ENCODE results near the gene GRN. TPM values are rescaled to one million over a fixed set of nuclear protein-coding genes. Genes with fewer than 3 reads are reported as not detected.
"Not testable (repeated sequence)": the region's sequence is repeated elsewhere in the genome, so short reads cannot be mapped to it uniquely, and the experiment has no call there.

GRN gene
- total RNA-seq, 2 donors from 2014 or later: 439 to 572 TPM

DNA sequence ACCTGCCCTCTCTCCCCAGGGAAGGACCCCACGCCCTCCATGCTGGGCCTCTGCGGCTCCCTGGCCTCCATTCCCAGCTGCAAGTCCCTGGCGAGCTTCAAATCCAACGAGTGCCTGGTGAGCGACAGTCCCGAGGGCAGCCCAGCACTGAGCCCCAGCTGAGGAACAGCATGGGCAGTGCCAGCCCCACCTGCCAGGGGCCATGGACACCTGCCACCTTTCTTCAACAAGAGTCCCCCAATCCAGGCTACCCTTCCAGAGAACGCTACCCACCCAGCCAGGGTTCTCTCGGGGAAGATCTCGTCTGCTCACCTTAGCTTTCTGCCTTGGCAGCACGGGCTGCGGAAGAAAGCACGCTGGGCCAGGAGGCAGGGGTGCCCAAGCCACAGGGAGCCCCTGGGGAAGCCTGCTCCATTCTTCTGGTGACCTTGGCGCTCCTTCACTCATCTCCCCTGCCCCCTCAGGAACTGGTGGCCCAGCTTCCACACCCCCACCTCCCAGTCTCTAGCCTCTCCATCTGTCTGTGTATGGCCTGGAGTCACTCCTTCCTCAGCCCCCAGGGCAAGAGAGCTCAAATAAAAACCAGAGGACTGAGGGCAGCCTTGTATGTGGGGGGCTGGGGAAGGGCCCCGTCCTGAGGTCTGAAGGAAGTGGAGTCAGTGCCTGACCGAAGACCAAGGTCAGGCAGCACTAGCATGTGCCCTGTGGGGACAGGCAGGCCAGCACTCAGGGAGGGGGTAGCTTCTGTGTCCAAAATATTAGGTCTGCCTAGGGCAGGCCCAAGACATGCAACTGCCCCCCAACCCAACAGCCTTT, 26.8 kb upstream of the GRN start:
- intact Hi-C loops (cut with DNase I, micrococcal nuclease): no loop called here
- DNase-seq: no peak
- ATAC-seq: peak; percentile 17

DNA sequence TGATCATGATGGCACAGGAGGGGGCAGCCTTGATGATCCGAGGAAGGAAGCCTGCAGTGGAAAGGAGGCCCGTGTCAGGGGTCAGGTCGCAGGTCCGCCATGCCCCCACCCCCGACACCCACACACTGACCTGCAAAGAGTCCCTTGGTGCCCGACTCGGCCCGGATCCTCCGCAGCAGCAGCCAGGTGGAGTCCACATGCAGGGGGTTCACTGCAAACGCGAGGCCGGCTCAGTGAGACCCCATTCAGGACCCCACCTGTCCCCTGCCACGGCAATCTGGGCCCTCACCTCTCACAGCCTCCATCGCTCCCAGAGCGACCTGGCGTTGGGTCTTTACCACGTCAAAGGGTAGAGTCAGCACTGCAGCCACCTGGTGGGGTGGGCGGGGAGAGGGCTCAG, 25.0 kb upstream of the GRN start:
- DNase-seq (no peak), ATAC-seq (no peak)
- intact Hi-C loops (cut with DNase I, micrococcal nuclease): loop anchor here in 1 of 2 donors (5.0 kb wide), 1 partner anchor 108 kb away; no protein-coding TSS in a partner anchor

- DNase-seq: no peak
- intact Hi-C loops (cut with DNase I, micrococcal nuclease): loop anchor here in 1 of 2 donors (5.0 kb wide), 1 partner anchor 109 kb away; no protein-coding TSS in a partner anchor
- ATAC-seq: no peak
Observed at GRCh38 chr17:44321246-44322120, 23.6 kb upstream of the GRN start.

GRCh38 chr17:44322236-44322895, 22.7 kb upstream of the GRN start:
- no peak for DNase-seq
- no peak for ATAC-seq
- intact Hi-C loops (cut with DNase I, micrococcal nuclease): loop anchor here in 1 of 2 donors (5.0 kb wide), 1 partner anchor 110 kb away; no protein-coding TSS in a partner anchor

GRCh38 chr17:44323359-44324091, 21.6 kb upstream of the GRN start:
- DNase-seq (peak in 1 of 2 donors; percentile 40), ATAC-seq (peak; percentile 1)
- intact Hi-C loops (cut with DNase I, micrococcal nuclease): loop anchor here in 1 of 2 donors (5.0 kb wide), 1 partner anchor 111 kb away; no protein-coding TSS in a partner anchor

DNA sequence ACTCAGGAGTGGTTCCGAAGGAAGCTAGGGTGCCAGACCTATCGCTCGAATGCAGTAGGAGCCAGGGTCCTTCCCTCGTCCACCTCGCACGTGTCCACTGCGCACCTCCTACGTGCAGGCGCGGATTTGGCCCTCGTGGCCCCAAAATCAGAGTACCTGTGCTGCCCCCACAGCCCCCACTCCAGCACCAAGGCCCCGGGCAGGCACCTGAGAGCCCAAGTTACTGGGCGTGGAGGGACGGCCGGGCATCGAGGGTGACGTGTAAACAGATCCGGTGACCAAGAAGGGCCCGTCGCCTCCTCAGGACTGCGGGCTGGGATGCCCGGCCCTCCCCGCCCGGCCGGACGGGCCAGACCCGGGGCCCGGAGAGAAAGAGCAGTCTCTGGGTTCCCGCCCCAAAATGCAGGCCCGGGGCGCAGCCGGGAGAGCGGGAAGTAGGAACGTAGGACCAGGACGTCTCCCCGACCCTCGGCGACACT, 21.0 kb upstream of the GRN start:
- intact Hi-C loops (cut with DNase I, micrococcal nuclease): loop anchor here in 1 of 2 donors (5.0 kb wide), 1 partner anchor 112 kb away; no protein-coding TSS in a partner anchor
- peak in 1 of 2 donors; percentile 54 for DNase-seq
- peak; percentile 27 for ATAC-seq

DNA sequence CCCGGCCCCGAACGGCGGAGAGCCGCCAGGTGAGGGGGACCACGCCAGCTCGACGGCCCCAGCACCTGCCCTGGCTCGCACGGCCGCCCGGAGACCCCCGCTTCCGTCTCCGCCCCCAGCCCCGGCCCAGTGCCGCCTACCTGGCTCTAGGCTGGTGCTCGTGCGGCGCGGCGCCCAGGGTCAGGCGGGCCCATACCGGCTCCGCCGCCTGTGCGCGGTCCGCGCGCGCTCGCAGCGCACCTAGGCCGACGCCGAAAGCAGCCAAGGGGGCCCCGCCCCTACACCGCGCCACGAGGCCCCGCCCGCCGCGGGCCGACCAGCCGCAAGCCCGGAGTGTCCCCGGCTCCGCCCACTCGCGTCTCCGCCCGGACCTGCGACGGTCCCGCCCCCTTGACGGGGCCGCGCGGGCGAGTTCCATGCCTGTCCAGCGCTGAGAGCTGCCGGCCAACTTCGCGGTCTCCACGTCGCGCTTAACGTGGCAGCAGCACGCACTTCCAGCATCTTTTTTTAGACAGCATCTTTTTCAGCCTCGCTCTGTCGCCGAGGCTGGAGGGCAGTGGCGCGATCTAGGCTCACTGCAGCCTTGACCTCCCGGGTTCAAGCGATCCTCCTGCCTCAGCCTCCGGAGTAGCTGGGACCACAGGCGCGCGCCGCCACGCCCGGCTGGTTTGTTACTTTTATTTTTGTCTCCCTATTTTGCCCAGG, 20.4 kb upstream of the GRN start, which contains the start of gene SLC25A39:
SLC25A39 (minus strand) TSS at position 253 of the 705 bp plus-strand sequence. CDS start 1,261 bp downstream, outside the sequence.
- DNase-seq (peak; percentile 92 to 95), ATAC-seq (peak; percentile 76)
- intact Hi-C loops (cut with DNase I, micrococcal nuclease): loop anchor here (5.0 kb wide), 2 partner anchors 102 to 112 kb away; no protein-coding TSS in a partner anchor

DNA sequence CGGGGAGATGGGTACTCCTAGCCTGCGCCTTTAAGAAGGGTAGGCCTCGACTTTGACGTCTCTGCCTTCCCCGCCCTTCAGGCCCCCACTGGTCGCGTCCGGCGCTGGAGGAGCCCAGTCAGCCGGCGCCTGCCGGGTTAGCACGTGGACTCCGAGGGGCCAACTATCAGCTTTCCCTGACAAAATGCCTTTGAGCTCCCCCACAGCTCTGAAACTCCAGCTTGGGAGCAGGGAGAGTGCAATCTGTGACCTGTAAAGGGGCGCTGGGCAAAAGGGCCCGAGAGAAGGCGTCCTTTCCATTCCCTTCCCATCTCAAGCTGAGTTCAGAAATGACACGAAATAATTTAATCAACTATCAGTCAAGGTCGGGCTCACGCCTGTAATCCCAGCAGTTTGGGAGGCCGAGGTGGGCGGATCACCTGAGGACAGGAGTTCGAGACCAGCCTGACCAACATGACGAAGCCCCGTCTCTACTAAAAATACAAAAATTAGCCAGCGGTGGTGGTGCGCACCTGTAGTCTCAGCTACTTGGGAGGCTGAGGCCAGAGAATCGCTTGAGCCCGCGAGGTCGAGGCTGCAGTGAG, 18.1 kb upstream of the GRN start:
- ATAC-seq (peak; percentile 71), DNase-seq (peak; percentile 95 to 98)
- intact Hi-C loops (cut with DNase I, micrococcal nuclease): loop anchor here in 1 of 2 donors (5.0 kb wide), 1 partner anchor 105 kb away; no protein-coding TSS in a partner anchor

GRCh38 chr17:44327715-44328449, 17.2 kb upstream of the GRN start:
- DNase-seq (no peak), ATAC-seq (no peak)
- intact Hi-C loops (cut with DNase I, micrococcal nuclease): loop anchor here in 1 of 2 donors (5.0 kb wide), 1 partner anchor 106 kb away; no protein-coding TSS in a partner anchor

DNA sequence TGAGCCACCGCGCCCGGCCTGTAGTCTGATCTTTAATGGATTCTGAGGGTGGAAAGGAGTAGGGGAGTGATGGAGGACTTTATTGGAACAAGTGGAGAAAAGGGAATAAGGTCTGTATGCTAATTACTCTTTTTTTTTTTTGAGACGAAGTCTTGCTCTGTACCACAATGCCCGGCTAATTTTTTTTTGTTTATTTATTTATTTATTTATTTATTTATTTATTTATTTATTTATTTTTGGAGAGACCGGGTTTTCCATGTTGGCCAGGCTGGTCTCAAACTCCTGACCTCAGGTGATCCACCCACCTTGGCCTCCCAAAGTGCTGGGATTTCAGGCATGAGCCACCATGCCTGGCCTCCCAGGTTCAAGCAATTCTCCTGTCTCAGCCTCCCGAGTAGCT, 15.6 kb upstream of the GRN start:
- intact Hi-C loops (cut with DNase I, micrococcal nuclease): loop anchor here in 1 of 2 donors (5.0 kb wide), 1 partner anchor 107 kb away; no protein-coding TSS in a partner anchor
- not testable (repeated sequence) for ATAC-seq, DNase-seq

DNA sequence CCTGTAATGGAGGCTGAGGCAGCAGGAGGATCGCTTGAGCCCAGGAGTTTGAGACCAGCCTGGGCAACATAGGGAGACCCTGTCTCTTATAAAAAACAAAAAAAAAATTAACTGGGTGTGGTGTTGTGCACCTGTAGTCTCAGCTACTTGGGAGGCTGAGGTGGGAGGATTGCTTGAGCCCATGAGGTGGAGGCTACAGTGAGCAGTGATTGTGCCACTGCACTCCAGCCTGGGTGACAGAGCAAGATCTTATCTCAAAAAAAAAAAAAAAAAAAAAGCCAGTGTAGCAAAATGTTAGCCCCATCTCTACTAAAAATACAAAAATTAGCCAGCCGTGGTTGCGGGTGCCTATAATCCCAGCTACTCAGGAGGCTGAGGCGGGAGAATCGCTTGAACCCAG, 14.8 kb upstream of the GRN start:
- DNase-seq, ATAC-seq: not testable (repeated sequence)
- intact Hi-C loops (cut with DNase I, micrococcal nuclease): loop anchor here in 1 of 2 donors (5.0 kb wide), 1 partner anchor 118 kb away; no protein-coding TSS in a partner anchor

DNA sequence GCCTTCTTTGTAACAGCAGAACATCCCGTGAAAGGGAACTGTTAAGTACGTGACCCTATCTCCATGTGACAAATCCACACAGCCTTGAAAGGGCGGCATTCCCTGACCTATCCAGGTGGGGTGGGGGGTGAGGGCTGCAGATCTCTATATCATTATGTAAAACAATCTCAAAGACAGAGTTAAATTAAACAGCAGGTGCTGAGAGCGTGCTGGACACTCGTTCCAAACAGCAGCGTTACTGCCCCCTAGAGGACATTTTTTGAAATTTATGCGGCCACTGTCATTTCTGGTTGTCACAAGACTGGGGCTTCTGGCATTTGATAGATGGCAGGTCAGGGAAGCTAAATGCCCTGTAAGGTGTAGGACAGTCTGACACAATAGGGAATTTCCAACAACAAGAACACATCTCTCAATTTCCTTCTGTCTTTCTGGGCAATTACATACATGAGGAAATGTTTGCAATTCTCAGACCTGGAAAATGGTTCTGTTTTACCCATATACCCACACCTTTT, 13.8 kb upstream of the GRN start:
- intact Hi-C loops (cut with DNase I, micrococcal nuclease): loop anchor here in 1 of 2 donors (5.0 kb wide), 1 partner anchor 119 kb away; no protein-coding TSS in a partner anchor
- DNase-seq (peak; percentile 63 to 75), ATAC-seq (peak; percentile 38)

DNA sequence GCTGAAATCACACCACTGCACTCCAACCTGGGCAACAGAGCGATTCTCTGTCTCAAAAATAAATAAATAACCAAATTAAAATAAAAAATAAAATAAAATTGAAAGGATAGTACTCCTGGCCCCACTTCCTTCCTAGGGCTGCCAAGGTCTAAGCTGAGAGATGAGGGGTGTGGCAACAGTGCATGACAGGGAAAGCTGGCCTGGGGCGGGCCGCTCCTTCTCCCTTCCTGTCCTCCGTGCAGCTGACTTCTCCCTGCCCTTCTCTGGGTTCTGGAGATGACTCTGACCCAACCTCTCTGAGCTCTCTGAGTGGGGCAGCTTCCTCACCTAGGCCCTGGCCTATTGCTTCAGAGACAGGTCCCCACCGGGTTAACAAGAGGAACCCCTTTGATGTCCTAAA, 11.7 kb upstream of the GRN start:
- intact Hi-C loops (cut with DNase I, micrococcal nuclease): loop anchor here in 1 of 2 donors (5.0 kb wide), 1 partner anchor 121 kb away; no protein-coding TSS in a partner anchor
- peak in 1 of 2 donors; percentile 50 for DNase-seq
- ATAC-seq: peak; percentile 92

GRCh38 chr17:44334315-44334714, 10.8 kb upstream of the GRN start:
- DNase-seq (no peak), ATAC-seq (no peak)
- intact Hi-C loops (cut with DNase I, micrococcal nuclease): loop anchor here in 1 of 2 donors (5.0 kb wide), 1 partner anchor 122 kb away; no protein-coding TSS in a partner anchor

GRCh38 chr17:44334727-44335126, 10.4 kb upstream of the GRN start:
- no peak for ATAC-seq
- no peak for DNase-seq
- intact Hi-C loops (cut with DNase I, micrococcal nuclease): loop anchor here in 1 of 2 donors (5.0 kb wide), 1 partner anchor 122 kb away; no protein-coding TSS in a partner anchor

Measured in left colon (tissue), 2 donors.